GM15510 (cell line): Measurements from ENCODE around the gene SLC41A2.

Source experiments
- POLR2A ChIP-seq: IDR thresholded peaks from 3 replicates; pipeline ENCODE4 v1.6.1; 2011; ENCODE audit warnings: borderline replicate concordance; ENCODE audit not compliant: insufficient read length; ENCODE audit errors: extremely low read depth

Gene SLC41A2

DNA sequence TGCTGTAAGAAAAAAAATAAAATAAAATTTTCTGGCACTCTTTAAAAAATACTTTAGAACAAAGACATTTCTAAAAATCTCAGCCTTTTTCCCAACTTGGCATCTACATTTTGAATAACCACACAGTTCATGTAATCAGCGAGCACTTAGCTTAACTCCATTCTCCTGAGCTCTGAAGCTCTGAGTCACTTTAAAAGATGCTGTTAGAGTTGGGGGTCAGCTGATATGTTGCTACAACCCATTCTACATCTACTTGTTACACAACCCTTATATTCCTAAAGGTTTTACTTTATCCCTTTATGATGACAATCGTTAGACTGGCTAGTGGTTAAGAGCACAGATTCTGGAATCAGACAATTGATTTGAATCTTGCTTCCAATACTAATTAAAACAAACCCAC is 48.3 kb downstream of the SLC41A2 start:
- no peak for TF ChIP-seq POLR2A
